Uterus (tissue), 2 donors: ENCODE measurements around the gene SPDYE5.

Experiments
- POLR2A ChIP-seq, 2 donors: fragments of 450-650 bp; IDR thresholded peaks; one replicate each; pipeline ENCODE4 v1.6.1; 2016; ENCODE audit warnings: antibody characterized with exemption in 2 of 2, mild to moderate bottlenecking in 1 of 2, moderate library complexity in 1 of 2
- TF ChIP-seq, protein P1 (sequence below), 4 experiments: fragments of 200-600 bp in 2 of 4; fragments of 450-650 bp in 2 of 4; sonication (generic) in 2 of 4; IDR thresholded peaks; one replicate each; pipeline ENCODE4 v1.5.1; 2016 to 2019; ENCODE audit warnings: antibody characterized with exemption in 4 of 4, mild to moderate bottlenecking in 2 of 4, moderate library complexity in 1 of 4

DNA sequence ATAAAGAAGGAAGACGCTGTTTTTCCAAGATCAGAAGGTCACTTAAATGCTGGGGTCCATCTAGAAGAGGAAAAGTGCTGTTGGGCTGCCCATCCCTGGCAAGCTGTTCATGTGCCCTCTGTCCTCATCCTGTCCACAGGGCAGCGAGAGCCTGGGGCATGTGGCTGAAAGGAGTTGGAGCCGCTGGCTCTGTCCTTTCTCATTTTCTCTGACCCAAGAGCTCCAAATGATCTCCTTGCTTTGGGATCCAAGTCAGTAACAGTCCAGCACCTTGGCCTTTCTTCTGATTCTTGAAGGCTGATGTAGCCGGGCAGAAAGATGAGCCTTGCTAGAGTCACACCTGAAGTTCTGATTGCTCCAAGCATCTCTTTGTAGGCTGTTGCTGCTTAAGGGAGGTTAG is 44.4 kb downstream of the SPDYE5 start:
- TF ChIP-seq POLR2A (IDR thresholded peaks at IDR 0.05), result no peak
- TF ChIP-seq, protein P1, sequence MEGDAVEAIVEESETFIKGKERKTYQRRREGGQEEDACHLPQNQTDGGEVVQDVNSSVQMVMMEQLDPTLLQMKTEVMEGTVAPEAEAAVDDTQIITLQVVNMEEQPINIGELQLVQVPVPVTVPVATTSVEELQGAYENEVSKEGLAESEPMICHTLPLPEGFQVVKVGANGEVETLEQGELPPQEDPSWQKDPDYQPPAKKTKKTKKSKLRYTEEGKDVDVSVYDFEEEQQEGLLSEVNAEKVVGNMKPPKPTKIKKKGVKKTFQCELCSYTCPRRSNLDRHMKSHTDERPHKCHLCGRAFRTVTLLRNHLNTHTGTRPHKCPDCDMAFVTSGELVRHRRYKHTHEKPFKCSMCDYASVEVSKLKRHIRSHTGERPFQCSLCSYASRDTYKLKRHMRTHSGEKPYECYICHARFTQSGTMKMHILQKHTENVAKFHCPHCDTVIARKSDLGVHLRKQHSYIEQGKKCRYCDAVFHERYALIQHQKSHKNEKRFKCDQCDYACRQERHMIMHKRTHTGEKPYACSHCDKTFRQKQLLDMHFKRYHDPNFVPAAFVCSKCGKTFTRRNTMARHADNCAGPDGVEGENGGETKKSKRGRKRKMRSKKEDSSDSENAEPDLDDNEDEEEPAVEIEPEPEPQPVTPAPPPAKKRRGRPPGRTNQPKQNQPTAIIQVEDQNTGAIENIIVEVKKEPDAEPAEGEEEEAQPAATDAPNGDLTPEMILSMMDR (IDR thresholded peaks at IDR 0.05), result no peak
